ENCODE data around the gene TNFAIP8.

TNFAIP8 gene

GRCh38 chr5:119344231-119344630 lies 11.6 kb upstream of the TNFAIP8 start:
- H2AFZ ChIP-seq (ENCODE audit: low read depth, low read length) = no peak overlapping the region
- peaks cover 6% of the 10 kb centered on the region for H3K4me1 ChIP-seq (ENCODE audit: insufficient read depth, low read length)
- no peaks in the 10 kb centered on the region for H3K36me3 ChIP-seq (ENCODE audit: insufficient read depth, low read length)
- no peaks in the 10 kb centered on the region for H3K27me3 ChIP-seq (ENCODE audit: insufficient read depth, low read length)
- H3K9me3 ChIP-seq (ENCODE audit: low read length) = no peaks in the 10 kb centered on the region
- no peak overlapping the region for H3K4me3 ChIP-seq (ENCODE audit: low read length)

DNA sequence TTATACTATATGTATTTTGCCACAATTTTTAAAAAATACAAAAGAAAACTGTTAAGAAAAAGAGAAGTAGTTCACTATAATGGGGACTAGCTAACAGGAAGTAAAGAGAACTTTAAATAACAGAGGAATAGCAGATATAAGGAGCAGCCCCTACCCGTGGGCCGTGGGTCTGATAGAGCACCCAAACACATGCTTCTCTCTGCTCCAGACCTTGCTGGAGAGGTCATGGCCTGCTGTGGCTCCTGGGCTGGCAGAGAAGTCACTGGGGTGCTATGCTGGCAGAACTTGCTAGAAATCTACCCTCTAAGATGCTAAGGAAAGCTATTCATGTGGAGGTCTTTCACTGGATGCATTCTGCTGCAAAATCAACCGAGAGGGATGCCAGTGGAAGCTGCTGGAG lies 10.0 kb upstream of the TNFAIP8 start:
- no peaks in the 10 kb centered on the region for H3K27me3 ChIP-seq (ENCODE audit: insufficient read depth, low read length)

GRCh38 chr5:119346394-119346793 lies 9.4 kb upstream of the TNFAIP8 start:
- no peaks in the 10 kb centered on the region for H3K27me3 ChIP-seq (ENCODE audit: insufficient read depth, low read length)
- H3K36me3 ChIP-seq (ENCODE audit: insufficient read depth, low read length) = no peaks in the 10 kb centered on the region
- H2AFZ ChIP-seq (ENCODE audit: low read depth, low read length) = no peak overlapping the region
- peaks cover 6% of the 10 kb centered on the region for H3K4me1 ChIP-seq (ENCODE audit: insufficient read depth, low read length)
- no peak overlapping the region for H3K4me3 ChIP-seq (ENCODE audit: low read length)
- H3K9me3 ChIP-seq (ENCODE audit: low read length) = no peaks in the 10 kb centered on the region

More for the DNA sequence above, 10.0 kb upstream of the TNFAIP8 start:
- Histone ChIP-seq H3K36me3 (ENCODE audit: insufficient read depth, low read length) (no peaks in the 10 kb centered on the region), H3K4me1 (ENCODE audit: insufficient read depth, low read length) (peaks cover 6% of the 10 kb centered on the region), H3K9me3 (ENCODE audit: low read length) (no peaks in the 10 kb centered on the region), H2AFZ (ENCODE audit: low read depth, low read length) (no peak overlapping the region), H3K4me3 (ENCODE audit: low read length) (no peak overlapping the region)

GRCh38 chr5:119347574-119347973 lies 8.2 kb upstream of the TNFAIP8 start:
- no peak overlapping the region for H2AFZ ChIP-seq (ENCODE audit: low read depth, low read length)
- no peaks in the 10 kb centered on the region for H3K27me3 ChIP-seq (ENCODE audit: insufficient read depth, low read length)
- no peaks in the 10 kb centered on the region for H3K36me3 ChIP-seq (ENCODE audit: insufficient read depth, low read length)
- no peaks in the 10 kb centered on the region for H3K9me3 ChIP-seq (ENCODE audit: low read length)
- H3K4me1 ChIP-seq (ENCODE audit: insufficient read depth, low read length) = peaks cover 6% of the 10 kb centered on the region
- no peak overlapping the region for H3K4me3 ChIP-seq (ENCODE audit: low read length)

GRCh38 chr5:119347991-119348390 lies 7.8 kb upstream of the TNFAIP8 start:
- no peak overlapping the region for H2AFZ ChIP-seq (ENCODE audit: low read depth, low read length)
- H3K9me3 ChIP-seq (ENCODE audit: low read length) = no peaks in the 10 kb centered on the region
- no peaks in the 10 kb centered on the region for H3K36me3 ChIP-seq (ENCODE audit: insufficient read depth, low read length)
- H3K4me1 ChIP-seq (ENCODE audit: insufficient read depth, low read length) = peaks cover 6% of the 10 kb centered on the region
- no peak overlapping the region for H3K4me3 ChIP-seq (ENCODE audit: low read length)
- H3K27me3 ChIP-seq (ENCODE audit: insufficient read depth, low read length) = no peaks in the 10 kb centered on the region

DNA sequence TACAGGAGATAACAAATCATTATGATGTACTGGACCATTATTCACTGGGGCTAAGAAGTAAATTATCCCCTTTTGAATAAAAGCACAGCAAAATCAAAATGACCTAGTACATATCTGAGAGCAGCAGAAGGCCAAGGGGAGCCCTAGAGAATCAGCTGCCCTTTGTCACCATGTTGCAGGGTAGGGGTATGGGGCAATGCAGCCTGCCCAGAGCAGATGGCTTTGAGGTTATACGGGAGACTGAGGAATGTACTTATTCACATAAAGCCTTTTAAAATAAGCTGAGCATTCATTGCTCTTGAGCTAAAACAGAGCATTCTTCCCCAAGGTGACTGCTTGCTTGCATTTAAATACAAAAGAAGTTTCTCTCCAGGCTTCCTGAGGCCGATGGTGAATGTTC lies 2.6 kb upstream of the TNFAIP8 start:
- no peak overlapping the region for H2AFZ ChIP-seq (ENCODE audit: low read depth, low read length)
- no peak overlapping the region for H3K4me3 ChIP-seq (ENCODE audit: low read length)
- no peaks in the 10 kb centered on the region for H3K9me3 ChIP-seq (ENCODE audit: low read length)
- no peaks in the 10 kb centered on the region for H3K27me3 ChIP-seq (ENCODE audit: insufficient read depth, low read length)
- no peaks in the 10 kb centered on the region for H3K36me3 ChIP-seq (ENCODE audit: insufficient read depth, low read length)
- peaks cover 14% of the 10 kb centered on the region for H3K4me1 ChIP-seq (ENCODE audit: insufficient read depth, low read length)

DNA sequence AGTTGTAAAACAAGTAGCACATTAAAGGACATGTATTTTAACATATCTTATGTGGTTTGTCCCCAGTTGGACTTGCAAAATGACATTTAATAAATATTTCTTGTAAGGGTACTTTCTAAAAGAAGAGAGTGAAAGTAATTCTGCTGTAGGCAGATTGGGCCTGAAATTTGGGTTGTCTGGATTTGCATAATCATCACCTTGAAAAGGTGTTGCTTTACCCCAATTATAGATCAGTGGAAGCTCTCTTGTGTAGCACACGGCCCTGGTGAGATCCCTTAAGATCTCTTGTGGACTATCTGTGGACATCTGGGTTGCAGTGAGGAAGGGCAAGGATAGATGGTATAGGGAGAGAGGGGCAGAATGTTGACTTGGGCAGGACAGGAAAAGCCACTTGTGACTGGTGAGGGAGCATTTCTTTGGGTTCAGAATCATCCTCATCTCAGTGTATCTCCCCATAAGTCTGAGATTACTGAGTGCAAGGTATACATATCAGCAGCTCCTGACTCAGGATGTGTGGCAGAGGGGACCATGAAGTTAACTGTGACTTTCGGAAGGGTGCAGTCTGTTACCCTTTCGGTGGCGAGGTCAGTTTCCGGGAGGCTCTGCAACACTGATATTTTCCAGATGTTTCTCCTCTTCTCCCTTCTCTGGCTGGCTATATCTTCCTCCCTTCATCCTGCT lies 2.0 kb upstream of the TNFAIP8 start:
- H3K27me3 ChIP-seq (ENCODE audit: insufficient read depth, low read length) = no peaks in the 10 kb centered on the region
- H3K4me1 ChIP-seq (ENCODE audit: insufficient read depth, low read length) = peaks cover 14% of the 10 kb centered on the region
- H3K9me3 ChIP-seq (ENCODE audit: low read length) = no peaks in the 10 kb centered on the region
- no peak overlapping the region for H2AFZ ChIP-seq (ENCODE audit: low read depth, low read length)
- H3K4me3 ChIP-seq (ENCODE audit: low read length) = no peak overlapping the region
- H3K36me3 ChIP-seq (ENCODE audit: insufficient read depth, low read length) = no peaks in the 10 kb centered on the region

- H3K4me1 ChIP-seq (ENCODE audit: insufficient read depth, low read length) = peaks cover 14% of the 10 kb centered on the region
- no peaks in the 10 kb centered on the region for H3K36me3 ChIP-seq (ENCODE audit: insufficient read depth, low read length)
- no peaks in the 10 kb centered on the region for H3K27me3 ChIP-seq (ENCODE audit: insufficient read depth, low read length)
- H3K9me3 ChIP-seq (ENCODE audit: low read length) = no peaks in the 10 kb centered on the region
- no peak overlapping the region for H3K4me3 ChIP-seq (ENCODE audit: low read length)
- no peak overlapping the region for H2AFZ ChIP-seq (ENCODE audit: low read depth, low read length)
These were observed 1.1 kb upstream of the TNFAIP8 start for GRCh38 chr5:119354537-119355243.

DNA sequence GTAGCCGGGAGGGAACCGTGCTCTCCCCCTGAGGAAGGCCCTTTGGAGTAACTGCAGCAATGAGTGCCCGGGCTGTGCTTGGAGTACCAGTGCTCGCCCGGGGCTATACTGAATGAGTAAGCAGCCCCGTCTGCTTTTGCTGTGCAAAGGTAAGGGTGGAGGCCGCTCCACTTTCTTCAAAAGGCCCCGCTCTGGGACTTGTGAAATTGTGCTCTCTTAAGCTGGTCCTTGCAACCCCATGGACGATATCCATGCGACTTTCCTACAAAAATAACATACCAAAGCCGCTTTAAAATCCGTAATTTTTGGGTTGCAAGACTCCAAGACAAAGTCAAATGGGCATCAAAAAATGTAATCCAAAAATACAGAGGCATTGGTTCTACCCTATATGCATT lies 578 bp upstream of the TNFAIP8 start:
- no peaks in the 10 kb centered on the region for H3K9me3 ChIP-seq (ENCODE audit: low read length)
- H3K4me3 ChIP-seq (ENCODE audit: low read length) = peak overlapping the region; percentile 54
- no peaks in the 10 kb centered on the region for H3K27me3 ChIP-seq (ENCODE audit: insufficient read depth, low read length)
- H3K4me1 ChIP-seq (ENCODE audit: insufficient read depth, low read length) = peaks cover 14% of the 10 kb centered on the region
- no peaks in the 10 kb centered on the region for H3K36me3 ChIP-seq (ENCODE audit: insufficient read depth, low read length)
- H2AFZ ChIP-seq (ENCODE audit: low read depth, low read length) = peak overlapping the region; percentile 87

DNA sequence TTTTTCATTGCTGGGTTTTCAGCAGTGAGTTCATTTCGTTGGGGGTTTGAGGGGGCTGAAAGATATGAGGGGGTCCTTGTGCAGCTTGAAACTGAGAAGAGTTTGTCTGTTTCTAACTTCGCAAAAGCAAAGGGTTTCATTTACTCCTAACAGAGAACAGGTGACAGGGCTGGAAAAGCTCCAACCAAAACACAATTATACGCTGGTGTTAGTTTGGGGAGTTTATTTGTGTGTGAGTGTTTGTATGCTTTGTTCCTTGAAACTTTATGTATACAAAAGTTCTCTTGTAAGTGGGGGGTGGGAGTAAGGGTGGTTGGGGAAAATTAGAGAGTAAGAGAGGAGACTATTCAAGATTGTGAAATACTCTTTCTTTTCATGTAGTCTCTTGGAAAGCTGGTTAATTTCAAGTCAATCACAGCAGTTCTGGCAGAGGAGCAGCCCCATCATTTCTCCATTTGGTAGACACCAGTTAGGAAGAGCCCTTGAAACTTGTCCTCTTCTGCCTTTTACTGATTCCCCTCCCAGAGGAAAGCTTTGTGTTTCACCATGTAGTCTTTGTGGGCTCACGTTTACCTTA lies 881 bp downstream of the TNFAIP8 start:
- Histone ChIP-seq H3K9me3 (ENCODE audit: low read length) (no peaks in the 10 kb centered on the region), H3K36me3 (ENCODE audit: insufficient read depth, low read length) (no peaks in the 10 kb centered on the region), H3K4me3 (ENCODE audit: low read length) (peak overlapping the region; percentile 54), H3K4me1 (ENCODE audit: insufficient read depth, low read length) (peaks cover 14% of the 10 kb centered on the region), H3K27me3 (ENCODE audit: insufficient read depth, low read length) (no peaks in the 10 kb centered on the region), H2AFZ (ENCODE audit: low read depth, low read length) (peak overlapping the region; percentile 87)

DNA sequence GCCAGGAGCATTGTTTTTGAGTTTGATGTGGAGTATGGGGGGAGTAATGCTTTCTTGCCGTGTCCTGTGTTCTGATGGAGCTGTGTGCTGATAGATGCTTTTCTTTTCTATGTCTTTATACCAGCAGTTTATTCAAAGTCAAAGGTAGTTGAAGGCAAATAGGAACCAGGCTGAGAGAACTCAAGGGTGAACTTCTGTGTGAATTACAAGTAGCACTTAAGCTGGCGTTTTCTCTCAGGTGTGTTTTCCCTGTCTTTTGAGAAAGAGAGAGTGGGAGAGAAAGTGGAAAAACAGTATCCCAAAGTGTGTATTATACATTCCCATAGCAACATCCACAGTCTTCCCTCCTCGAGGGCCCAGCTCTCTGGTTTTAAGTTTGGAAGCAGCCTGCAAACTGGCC lies 1.5 kb downstream of the TNFAIP8 start:
- Histone ChIP-seq H2AFZ (ENCODE audit: low read depth, low read length) (no peak overlapping the region), H3K36me3 (ENCODE audit: insufficient read depth, low read length) (no peaks in the 10 kb centered on the region), H3K4me1 (ENCODE audit: insufficient read depth, low read length) (peaks cover 14% of the 10 kb centered on the region), H3K4me3 (ENCODE audit: low read length) (peak overlapping the region; percentile 54), H3K27me3 (ENCODE audit: insufficient read depth, low read length) (no peaks in the 10 kb centered on the region), H3K9me3 (ENCODE audit: low read length) (no peaks in the 10 kb centered on the region)

GRCh38 chr5:119357808-119358529 lies 2.1 kb downstream of the TNFAIP8 start:
- H3K4me3 ChIP-seq (ENCODE audit: low read length) = no peak overlapping the region
- H3K9me3 ChIP-seq (ENCODE audit: low read length) = no peaks in the 10 kb centered on the region
- H3K36me3 ChIP-seq (ENCODE audit: insufficient read depth, low read length) = no peaks in the 10 kb centered on the region
- no peaks in the 10 kb centered on the region for H3K27me3 ChIP-seq (ENCODE audit: insufficient read depth, low read length)
- no peak overlapping the region for H2AFZ ChIP-seq (ENCODE audit: low read depth, low read length)
- peaks cover 14% of the 10 kb centered on the region for H3K4me1 ChIP-seq (ENCODE audit: insufficient read depth, low read length)

GRCh38 chr5:119358530-119358900 lies 2.7 kb downstream of the TNFAIP8 start:
- H2AFZ ChIP-seq (ENCODE audit: low read depth, low read length) = no peak overlapping the region
- H3K36me3 ChIP-seq (ENCODE audit: insufficient read depth, low read length) = no peaks in the 10 kb centered on the region
- H3K4me1 ChIP-seq (ENCODE audit: insufficient read depth, low read length) = peaks cover 12% of the 10 kb centered on the region
- no peaks in the 10 kb centered on the region for H3K27me3 ChIP-seq (ENCODE audit: insufficient read depth, low read length)
- no peaks in the 10 kb centered on the region for H3K9me3 ChIP-seq (ENCODE audit: low read length)
- no peak overlapping the region for H3K4me3 ChIP-seq (ENCODE audit: low read length)
